ENCODE measurements around the gene GSTO2.

GRCh38 chr10:104334965-104335650 is 66.1 kb downstream of the GSTO2 start:
- TF ChIP-seq EZH2 (optimal IDR thresholded peaks at IDR 0.05; ENCODE audit: low read depth, low read length) (no peak), CTCF (IDR thresholded peaks at IDR 0.05; ENCODE audit: low read length) (no peak)

All from MM.1S (cell line).